ENCODE measurements around the gene SPATA46. TPM values are rescaled to one million over a fixed set of nuclear protein-coding genes. Genes with fewer than 3 reads are reported as not detected.
A peak's percentile ranks its signal among the peaks of the same experiment; 100 is the strongest.

SPATA46 gene
- total RNA-seq, 1 donor from 2014 or later: not detected

DNA sequence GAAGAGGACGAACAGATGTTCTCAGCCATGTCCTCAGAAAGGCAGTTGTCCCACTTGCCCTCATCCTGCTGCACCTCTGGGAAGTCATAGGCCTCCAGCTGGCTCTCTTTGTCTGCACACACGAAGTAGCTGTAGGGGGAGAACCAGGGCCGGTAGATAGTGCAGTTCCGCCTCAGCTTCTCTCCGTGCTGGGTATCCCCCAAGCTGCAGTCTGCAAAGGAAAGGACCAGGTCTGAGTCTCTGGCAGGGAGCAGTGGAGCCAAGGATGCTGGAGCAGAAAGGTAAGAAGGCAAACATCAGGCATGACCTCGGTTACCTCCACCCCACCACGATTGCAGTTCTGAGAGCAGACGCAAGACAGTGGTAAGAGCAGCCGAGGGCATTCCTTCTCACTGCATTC is 2.2 kb downstream of the SPATA46 start:
- no peak for DNase-seq (ENCODE audit: low read depth)

DNA sequence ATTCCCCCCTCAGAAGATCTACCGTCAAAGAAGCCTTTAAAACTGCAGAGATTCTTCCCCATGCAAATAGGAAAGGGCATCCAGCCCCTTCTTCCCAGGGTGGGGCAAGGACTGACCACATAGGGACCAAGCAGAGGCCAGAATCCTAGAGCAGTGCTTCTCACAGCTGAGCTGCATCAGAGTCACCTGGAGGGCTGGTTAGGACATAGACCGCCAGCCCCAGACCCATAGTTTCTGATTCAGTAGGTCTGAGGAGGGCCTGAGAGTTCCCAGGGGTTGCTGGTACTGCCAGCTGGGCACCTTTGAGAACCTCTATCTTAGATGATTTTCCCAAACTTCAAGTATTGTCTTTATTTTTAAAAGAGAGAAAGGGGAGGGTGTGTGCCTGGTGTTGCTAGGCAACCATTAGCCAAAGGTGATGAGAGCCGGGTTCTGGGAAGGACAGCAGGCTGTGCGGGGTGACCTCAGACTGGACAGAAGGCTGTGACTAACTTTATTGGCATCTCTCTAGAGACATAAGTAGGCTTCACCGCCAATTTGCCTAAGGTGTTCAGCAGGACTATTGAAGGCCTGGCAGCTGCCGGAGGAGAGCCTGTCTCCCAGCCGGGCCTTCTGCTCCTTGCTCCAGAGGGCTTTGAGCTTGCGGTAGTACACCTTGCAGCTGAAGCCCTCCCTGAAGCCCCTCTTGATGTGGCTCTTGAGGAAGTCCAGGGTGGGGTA is 3.0 kb downstream of the SPATA46 start:
- peak; percentile 91 for DNase-seq (ENCODE audit: low read depth)

DNA sequence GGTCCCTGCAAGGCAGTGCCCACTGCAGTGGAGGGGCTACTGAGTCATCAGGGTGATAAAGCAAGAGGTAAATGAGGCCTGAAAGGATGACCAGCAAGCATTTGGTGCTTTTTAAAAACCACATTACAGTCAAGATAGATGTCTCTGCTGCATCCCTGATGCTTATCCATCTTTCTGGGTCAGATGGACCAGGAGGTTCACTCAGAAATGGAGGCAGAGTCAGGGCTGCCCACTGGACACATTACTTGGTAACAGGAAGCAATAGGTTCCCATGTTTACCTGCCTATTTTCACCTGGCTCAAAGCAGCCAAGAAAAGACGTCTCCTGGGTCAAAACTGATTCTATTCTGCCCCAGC is 3.6 kb downstream of the SPATA46 start:
- DNase-seq (ENCODE audit: low read depth): no peak

DNA sequence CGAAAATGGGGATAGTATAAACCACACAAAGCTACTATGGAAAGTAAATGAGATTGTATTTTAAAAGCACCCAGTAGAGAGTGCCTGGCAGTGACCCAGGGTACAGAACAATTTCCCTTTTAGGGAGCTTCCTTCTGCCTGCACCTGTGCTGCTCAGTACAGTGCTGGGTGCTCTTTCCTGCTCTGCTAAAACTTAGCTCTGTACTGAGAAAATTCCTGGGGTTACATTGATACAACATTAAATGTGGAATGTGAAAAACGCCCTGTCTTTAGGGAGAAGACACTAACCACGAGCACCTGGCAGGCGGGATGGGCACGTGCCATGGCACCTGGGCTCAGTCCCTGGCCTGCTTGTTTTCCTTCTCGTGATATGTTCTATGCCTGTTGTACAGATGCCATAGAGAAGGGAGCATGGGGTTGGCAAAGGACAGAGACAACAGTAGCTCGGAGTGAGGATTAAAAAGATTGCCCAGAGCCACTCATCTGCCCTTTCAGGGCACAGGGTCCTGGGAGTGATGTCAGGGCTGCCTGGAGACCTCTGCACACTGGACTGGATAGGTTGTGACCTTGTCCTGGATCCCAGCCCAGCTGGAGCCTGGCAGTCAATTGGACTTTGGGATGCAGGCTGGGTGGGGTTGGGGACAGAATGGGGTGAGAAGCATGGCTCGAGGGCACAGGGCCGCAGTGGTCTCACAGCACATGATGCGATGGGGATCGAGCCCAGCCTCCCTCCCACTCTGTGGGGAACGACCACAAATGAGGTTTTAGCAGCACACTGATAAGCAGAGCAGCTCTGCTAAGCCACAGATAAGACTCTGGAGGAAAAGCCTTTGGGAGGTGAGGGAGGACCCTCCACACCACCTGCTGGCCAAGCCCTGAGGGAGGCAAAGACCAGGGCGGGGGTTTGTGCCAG is 4.2 kb downstream of the SPATA46 start:
- no peak for DNase-seq (ENCODE audit: low read depth)

DNA sequence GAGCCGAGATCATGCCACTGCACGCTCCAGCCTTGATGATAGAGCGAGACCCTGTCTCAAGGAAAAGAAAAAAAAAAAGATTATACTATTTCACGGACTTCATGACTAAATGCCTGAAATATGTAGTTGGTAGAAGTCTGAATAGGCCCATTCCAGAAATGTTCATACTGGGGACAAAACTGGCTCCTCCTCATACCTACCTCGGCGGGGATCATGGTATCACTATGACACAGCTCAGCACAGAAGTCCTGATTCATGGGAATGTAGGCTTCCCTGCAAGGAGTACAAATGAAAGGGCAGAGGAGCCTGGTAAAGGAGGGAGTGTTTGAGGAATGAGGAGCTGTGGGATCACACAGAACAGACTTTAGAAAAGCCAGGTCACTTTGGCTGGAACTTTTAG is 5.0 kb downstream of the SPATA46 start:
- DNase-seq (ENCODE audit: low read depth): no peak

DNA sequence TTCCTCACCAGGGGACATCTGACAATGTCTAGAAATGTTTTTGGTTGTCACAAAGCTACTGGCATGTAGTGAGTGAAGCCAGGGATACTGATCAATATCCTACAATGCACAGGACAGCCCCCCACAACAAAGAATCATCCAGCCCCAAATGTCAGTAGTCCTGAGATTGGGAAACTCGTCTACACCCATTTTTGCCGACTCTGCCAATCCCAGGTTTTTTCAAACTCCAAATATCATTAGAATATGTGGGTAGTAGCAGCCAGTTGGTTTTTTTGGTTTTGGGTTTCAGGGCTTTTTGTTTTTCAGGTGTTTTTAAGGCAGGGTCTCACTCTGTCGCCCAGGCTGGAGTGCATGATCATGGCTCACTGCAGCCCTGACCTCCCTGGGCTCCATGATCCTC is 5.9 kb downstream of the SPATA46 start:
- no peak for DNase-seq (ENCODE audit: low read depth)

DNA sequence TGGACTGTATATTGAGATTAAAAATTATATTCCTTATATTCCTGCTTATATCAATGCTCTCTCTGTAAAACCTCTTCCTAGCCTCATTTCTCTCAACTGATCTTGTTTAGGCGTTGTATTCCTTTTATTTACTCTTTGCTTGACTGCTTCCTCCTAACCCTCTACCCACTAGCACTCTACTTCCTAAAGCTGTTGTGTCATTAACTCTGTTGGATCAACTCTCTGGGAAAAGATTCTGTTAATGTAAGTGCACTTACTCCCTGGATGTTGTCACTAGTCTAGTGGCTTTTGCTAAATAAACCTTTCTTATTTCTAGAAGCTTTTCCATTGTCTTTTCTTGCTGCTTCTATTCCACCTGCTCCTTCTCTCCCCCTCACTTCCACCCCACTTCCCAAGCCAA is 6.5 kb downstream of the SPATA46 start:
- no peak for DNase-seq (ENCODE audit: low read depth)

DNA sequence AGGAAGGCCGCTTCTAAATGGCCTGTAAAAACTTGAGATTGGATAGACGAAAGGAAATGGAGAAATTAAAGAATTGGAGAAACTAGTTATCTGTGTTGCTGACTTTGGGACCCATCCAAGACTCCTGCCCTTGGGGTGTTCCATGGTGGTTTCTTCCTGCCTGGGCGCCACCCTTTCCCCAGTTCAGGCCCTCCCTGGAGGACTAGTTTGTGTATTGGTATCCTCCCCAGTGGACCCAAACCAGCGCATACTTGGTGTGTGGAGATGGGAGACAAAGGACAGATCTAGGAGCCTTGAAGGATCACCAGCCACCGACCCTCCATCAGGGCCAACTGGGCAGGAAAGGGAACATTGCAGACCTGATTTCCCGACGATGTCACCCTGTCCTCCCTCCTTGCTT is 7.1 kb downstream of the SPATA46 start:
- no peak for DNase-seq (ENCODE audit: low read depth)

DNA sequence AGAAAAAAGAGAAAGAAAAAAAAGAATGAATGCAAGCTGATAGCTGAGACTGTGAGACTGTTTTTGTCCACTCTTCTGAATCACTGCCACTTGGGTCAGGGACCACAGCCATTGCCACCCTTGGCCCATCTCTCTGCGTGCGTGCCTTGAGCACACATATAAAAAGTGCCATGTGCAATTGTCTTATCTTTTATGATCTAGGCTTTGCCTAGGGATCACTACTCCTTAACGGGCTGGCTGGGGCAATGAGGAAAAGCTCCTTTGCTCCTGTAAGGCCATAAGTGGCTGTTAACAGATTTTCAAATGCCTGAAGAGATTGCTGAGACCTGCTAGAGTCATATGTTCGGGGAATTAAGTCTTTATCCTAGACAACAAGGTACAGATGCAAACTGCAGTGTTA is 8.2 kb downstream of the SPATA46 start:
- DNase-seq (ENCODE audit: low read depth): no peak

DNA sequence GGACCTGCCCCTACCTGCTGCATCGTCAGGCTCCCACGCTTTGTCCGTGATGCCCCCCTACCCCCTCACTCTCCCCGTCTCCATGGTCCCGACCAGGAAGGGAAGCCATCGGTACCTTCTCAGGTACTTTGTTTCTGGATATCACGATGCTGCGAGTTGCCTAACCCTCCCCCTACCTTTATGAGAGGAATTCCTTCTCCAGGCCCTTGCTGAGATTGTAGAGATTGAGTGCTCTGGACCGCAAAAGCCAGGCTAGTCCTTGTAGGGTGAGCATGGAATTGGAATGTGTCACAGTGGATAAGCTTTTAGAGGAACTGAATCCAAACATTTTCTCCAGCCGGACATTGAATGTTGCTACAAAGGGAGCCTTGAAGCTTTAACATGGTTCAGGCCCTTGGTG is 8.9 kb downstream of the SPATA46 start:
- no peak for DNase-seq (ENCODE audit: low read depth)

DNA sequence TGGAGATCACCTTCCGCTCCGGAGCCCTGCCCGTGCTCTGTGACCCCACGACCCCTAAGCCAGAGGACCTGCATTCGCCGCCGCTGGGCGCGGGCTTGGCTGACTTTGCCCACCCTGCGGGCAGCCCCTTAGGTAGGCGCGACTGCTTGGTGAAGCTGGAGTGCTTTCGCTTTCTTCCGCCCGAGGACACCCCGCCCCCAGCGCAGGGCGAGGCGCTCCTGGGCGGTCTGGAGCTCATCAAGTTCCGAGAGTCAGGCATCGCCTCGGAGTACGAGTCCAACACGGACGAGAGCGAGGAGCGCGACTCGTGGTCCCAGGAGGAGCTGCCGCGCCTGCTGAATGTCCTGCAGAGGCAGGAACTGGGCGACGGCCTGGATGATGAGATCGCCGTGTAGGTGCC is 9.6 kb downstream of the SPATA46 start:
- no peak for DNase-seq (ENCODE audit: low read depth)

DNA sequence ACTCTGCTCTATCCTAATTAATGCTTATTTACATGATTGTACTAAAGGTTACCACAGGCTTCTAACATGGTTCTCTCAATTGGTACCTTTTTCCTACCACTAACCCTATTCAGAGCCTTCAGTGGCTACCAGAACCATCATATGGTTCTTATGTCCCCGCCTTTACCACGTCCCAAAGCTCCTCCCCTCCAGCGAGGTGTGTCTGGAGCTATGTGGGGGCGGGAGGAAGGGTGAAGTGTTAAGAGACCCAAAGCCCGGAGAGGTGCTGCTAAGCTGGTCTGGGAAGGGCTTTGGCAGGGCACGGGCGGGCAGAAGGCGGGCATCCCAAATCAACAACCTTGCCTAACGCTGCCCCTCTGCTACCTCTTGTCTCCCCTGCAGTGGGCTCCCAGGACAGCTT is 10.0 kb downstream of the SPATA46 start:
- no peak for DNase-seq (ENCODE audit: low read depth)

DNA sequence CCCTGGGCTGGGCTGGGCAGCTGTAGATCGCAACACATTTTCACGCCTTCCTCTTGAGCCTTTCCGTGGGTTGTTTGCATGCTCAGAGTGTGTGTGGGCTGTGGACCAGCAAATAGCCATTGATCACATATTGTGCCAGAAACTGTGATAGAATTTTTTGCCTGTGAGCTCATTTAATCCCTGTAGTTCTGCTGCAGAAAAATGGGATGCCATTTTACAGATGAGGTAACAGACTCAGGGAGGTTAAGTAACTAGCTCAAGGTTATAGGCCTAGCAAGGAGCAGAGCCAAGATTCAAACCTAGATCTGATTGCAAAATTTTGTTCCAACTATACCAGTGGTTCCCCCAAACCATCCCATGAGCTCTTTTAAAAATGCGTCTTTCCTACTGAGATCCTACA is 10.5 kb downstream of the SPATA46 start:
- no peak for DNase-seq (ENCODE audit: low read depth)

DNA sequence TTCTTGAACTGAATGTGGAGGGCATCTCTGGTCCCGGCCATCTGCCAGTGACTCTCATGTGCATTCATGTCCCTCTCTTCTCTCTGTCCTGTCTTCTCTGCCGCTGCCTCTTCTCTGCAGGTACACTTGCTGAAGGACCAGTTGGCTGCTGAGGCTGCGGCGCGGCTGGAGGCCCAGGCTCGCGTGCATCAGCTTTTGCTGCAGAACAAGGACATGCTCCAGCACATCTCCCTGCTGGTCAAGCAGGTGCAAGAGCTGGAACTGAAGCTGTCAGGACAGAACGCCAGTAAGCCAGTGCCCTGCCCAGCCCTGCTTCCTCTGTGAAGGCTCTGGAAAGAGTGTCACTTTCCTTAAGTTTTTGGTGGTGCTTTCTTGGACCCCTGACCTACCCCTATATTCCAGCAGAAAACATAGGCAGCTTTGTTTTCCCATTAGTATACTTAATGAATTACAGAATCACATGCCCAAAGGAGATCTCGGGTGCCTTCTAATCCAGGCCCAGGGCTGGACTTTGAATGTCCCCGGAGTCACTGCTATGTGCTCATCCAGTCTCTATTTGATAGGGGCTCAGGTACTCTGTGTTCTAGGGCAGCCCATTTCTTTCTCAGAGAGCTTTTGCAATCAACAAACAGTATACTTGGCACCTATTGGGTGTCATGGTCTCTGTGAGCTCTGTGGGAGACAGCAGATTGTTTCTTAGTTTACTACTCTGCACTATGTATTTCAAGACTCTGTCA is 11.2 kb downstream of the SPATA46 start:
- no peak for DNase-seq (ENCODE audit: low read depth)

DNA sequence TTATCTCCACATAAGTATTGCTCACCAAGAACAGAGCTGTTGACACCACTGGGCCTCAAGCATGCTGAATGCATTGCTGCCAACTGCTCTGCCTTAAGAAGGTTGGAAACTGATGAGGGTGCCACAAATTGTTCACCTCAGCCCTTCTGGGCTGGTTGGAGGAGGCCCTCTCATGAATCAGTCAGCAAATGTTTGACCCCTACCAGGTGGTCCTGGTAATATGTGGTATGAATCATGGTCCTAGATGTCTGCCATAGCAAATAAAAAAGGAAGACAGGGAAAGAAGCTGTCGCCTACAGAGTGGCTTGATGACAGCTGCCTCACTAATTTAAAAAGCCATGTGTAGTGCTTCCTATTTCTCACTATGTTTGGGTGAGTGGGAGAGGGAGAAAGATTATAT is 12.2 kb downstream of the SPATA46 start:
- no peak for DNase-seq (ENCODE audit: low read depth)

DNA sequence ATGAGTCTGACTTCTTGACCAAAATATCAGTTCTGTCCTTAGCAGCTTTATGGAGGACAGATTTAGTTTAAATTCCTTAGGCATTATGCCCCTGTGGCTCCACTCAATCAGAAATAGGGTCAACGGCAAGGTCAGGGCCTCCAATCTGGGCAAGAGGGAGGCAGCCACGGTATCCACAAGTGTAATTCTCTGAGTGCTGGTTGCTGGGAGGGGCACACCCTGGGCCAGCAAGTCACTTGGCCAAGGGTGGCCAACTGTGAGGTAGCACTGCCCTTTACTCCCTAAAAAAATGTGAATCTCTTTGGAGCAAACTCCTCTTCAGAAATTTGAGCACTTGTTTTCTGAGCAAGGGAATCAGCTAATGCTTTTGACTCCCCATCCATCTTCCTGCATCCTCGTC is 12.8 kb downstream of the SPATA46 start:
- DNase-seq (ENCODE audit: low read depth): no peak

DNA sequence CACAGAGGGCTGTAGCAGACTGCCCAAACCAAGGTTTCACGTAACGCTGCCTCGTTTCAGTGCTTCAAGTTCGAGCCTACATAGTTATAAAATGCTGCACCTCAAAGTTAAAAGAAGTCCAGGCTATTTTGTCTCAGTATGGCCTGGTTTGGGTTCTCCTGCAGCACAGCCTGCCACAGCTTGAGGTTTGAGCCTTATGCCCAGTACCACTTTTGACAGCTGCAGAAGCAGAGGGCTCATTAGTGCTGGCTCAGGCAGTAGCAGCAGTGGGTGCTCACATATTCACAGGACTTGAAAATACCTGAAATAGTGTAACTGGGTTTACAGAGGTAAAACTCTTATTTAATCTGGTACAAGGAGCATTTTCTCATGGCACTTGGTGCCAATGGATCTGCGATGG is 15.3 kb downstream of the SPATA46 start:
- no peak for DNase-seq (ENCODE audit: low read depth)

DNA sequence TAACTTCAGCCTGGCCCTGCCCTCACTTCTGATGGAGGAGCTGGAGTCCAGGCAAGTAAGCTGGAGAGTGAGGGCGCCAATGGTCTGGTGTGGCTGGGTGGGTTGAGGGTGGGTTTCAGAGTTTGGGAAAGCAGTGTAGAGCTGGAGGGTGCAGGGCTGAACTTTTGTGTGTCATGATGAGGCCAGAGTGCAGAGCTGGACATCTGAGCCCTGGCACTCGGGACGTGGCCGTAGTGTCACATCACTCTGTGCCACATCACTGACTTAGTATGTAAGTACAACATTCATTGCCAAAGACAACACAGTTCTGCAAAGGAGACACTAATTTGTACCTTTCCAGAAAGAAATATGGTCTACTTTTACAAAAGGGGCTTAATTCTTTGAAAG is 15.8 kb downstream of the SPATA46 start:
- no peak for DNase-seq (ENCODE audit: low read depth)

DNA sequence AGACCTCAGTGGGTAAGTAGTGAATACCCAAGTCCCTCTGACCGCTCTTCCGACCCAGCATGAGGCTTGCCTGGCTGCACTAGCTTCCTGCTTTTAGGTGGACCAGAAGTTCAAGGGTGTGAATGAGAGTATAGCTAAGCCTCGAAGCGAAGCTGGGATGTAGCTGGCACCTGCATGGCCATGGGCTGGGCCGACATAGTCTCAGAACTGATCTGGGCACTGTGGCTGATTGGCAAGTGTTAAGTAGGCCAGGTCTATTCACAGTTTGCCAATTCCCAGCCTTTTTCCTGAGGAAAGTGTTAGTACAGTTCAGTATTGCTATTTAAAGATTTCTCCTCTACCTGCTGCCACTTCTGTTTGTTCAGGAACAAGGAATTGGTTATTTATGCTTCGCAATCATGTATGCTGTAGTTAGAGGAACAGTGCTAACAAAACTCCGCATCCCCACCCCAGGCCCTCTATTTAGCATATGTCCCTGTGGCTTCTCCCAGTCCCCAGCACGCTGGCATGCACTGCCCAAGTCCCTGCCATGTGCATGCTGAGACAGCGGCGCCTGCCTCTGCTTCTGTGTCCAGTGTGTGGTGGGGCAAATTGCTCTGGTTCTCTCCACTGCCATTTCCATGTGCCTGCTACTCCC is 16.3 kb downstream of the SPATA46 start:
- DNase-seq (ENCODE audit: low read depth): no peak

DNA sequence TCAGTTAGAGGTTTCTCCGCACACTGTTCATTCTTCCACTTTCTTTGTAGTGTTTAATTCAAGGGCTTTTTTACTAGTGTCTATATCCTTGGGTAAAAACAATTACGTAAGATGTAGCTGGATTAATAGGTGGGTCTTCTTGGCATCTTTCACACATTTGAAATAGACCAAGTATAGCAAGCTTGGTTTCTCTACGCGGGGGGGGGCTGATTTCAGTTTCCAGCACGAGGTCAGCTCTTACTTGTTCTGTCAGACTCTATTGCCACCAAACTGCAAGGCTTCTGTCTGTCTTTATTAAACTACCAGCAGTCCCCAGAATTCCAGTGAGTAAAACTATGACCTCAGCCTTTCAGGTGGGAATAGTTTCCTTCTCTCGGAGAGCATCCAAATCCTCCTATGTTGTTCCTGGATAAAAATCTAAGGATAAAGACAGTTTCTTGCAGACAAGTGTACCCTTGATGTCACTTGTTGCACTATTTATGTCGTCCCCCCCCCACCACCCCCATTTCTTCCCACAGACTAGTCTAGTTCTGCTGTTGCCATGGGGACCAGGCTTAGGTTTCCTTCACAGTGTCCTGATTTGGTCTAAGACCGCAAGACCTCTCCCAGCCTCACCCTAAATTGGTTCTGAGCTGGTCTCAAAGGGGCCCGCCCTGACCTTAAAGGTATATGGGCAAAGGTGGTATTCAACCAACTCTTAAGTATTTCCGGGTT is 17.0 kb downstream of the SPATA46 start:
- no peak for DNase-seq (ENCODE audit: low read depth)

DNA sequence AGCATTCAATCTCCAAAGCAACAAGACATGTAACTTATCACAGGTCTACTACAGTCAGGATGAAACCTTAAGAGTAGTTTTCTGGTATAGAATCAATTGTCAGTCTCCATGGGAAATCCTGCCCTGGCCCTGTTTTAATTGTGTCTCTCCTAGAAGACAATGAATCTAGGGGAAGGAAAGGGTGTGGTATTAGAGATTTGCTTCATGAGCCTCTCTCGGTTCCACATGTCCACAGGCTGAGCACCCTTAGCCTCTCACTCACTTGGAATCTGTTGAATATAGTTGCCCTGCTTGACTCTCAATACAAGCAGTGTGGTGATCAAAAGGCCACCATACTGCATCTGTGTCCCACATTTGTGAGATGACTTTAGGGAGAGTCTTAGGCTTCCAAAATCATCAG is 17.7 kb downstream of the SPATA46 start:
- DNase-seq (ENCODE audit: low read depth): no peak
